ENCODE results near the gene CTXND2. TPM values are rescaled to one million over a fixed set of nuclear protein-coding genes. Genes with fewer than 3 reads are reported as not detected.
A peak's percentile ranks its signal among the peaks of the same experiment; 100 is the strongest.
"Not testable (repeated sequence)": the region's sequence is repeated elsewhere in the genome, so short reads cannot be mapped to it uniquely, and the experiment has no call there.

CTXND2 gene
- total and polyA plus RNA-seq, 3 experiments from 2014 or later = not detected

DNA sequence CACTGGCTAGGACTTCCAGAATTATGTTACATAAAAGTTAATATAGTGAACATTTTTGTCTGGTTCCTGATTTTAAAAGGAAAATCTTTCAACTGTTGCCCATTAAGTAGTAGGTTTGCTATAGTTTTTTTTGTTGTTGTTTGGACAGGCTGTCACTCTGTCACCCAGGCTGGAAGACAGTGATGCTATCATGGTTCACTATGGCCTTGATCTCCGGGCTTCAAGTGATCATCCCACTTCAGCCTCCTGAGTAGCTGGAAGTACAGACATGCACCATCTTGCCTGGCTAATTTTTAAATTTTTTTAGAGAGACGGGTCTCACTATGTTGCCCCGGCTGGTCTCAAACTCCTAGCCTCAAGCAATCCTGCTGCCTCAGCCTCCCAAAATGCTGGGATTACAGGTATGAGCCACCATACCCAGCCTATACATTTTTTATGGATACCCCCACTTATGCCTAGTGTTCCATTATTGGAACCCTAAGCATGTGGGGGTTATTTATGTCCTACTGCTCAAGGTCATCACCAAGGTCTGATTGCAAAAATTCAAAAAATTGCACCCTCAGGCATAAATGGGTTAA, 6.5 kb downstream of the CTXND2 start:
- Mint-ChIP-seq H3K27ac (no peak overlapping the region), H3K4me3 (no peak overlapping the region), H3K27me3 (peaks cover 3 to 9% of the 10 kb centered on the region in 2 donors), H3K4me1 (peaks cover 13 to 20% (median 18%) of the 10 kb centered on the region in 3 donors), H3K36me3 (peaks cover 0 to 3% (median 0%) of the 10 kb centered on the region in 3 donors), H3K9me3 (no peaks in the 10 kb centered on the region)
- Histone ChIP-seq H3K4me3 (ENCODE audit: low read length) (no peak overlapping the region), H3K4me1 (ENCODE audit: insufficient read depth, low read length) (peaks cover 15% of the 10 kb centered on the region), H3K36me3 (ENCODE audit: insufficient read depth, low read length) (no peaks in the 10 kb centered on the region), H3K27ac (ENCODE audit: low read depth, low read length) (no peak overlapping the region), H3K9me3 (ENCODE audit: low read length) (no peaks in the 10 kb centered on the region), H3K27me3 (ENCODE audit: insufficient read depth, low read length, poor library complexity, severe bottlenecking) (peaks cover 5% of the 10 kb centered on the region)
- DNase-seq = no peak
- ChIA-PET POLR2A (no interaction called here), CTCF (no interaction called here)

GRCh38 chr1:150895618-150896017, 8.7 kb downstream of the CTXND2 start:
- POLR2A ChIA-PET = no interaction called here
- CTCF ChIA-PET = no interaction called here

DNA sequence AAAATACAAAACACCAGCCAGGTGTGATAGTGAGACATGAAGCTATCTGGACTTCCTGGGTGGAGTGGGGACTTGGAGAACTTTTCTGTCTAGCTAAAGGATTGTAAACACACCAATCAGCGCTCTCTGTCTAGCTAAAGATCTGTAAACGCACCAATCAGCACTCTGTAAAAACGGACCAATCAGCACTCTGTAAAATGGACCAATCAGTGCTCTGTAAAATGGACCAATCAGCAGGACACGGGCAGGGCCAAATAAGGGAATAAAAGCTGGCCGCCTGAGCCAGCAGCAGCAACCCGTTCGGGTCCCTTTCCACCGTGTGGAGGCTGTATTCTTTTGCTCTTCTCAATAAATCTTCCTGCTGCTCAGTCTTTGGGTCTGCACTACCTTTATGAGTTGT, 12.9 kb downstream of the CTXND2 start:
- H3K9me3 Mint-ChIP-seq; DNase-seq; H3K4me1 Mint-ChIP-seq; H3K27me3 ChIP-seq (ENCODE audit: insufficient read depth, low read length, poor library complexity, severe bottlenecking); H3K27ac ChIP-seq (ENCODE audit: low read depth, low read length); H3K4me3 ChIP-seq (ENCODE audit: low read length); H3K4me1 ChIP-seq (ENCODE audit: insufficient read depth, low read length); H3K27ac Mint-ChIP-seq; H3K27me3 Mint-ChIP-seq; H3K36me3 Mint-ChIP-seq; H3K36me3 ChIP-seq (ENCODE audit: insufficient read depth, low read length); CTCF ChIA-PET; H3K4me3 Mint-ChIP-seq; POLR2A ChIA-PET; H3K9me3 ChIP-seq (ENCODE audit: low read length): not testable (repeated sequence)

More at GRCh38 chr1:150895618-150896017, 8.7 kb downstream of the CTXND2 start:
- Mint-ChIP-seq H3K27ac (peak overlapping the region in 1 of 8 donors; percentile 11), H3K27me3 (peaks cover 3 to 9% of the 10 kb centered on the region in 2 donors), H3K36me3 (no peaks in the 10 kb centered on the region), H3K4me3 (no peak overlapping the region), H3K4me1 (peaks cover 3 to 7% (median 5%) of the 10 kb centered on the region in 3 donors), H3K9me3 (no peaks in the 10 kb centered on the region)
- Histone ChIP-seq H3K27me3 (ENCODE audit: insufficient read depth, low read length, poor library complexity, severe bottlenecking) (peaks cover 5% of the 10 kb centered on the region), H3K9me3 (ENCODE audit: low read length) (no peaks in the 10 kb centered on the region), H3K4me1 (ENCODE audit: insufficient read depth, low read length) (peaks cover 4% of the 10 kb centered on the region), H3K4me3 (ENCODE audit: low read length) (no peak overlapping the region), H3K27ac (ENCODE audit: low read depth, low read length) (no peak overlapping the region), H3K36me3 (ENCODE audit: insufficient read depth, low read length) (no peaks in the 10 kb centered on the region)
- DNase-seq = no peak

DNA sequence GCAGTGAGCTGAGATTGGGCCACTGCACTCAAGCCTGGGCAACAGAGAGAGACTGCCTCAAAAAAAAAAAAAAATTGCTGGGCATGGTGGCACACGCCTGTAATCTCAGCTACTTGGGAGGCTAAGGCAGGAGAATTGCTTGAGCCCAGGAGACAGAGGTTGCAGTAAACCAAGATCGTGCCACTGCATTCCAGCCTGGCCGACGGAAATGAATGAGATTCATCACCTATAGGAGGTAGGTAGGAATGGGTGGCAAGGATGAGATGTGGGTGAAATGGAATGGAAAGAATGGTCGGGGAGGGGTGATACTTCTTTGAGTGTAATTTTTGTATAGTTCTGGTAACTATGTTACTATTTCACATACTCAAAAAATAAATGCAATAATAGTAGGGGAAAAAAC, 15.4 kb downstream of the CTXND2 start:
- no peaks in the 10 kb centered on the region for H3K9me3 ChIP-seq (ENCODE audit: low read length)
- no peaks in the 10 kb centered on the region for H3K4me1 ChIP-seq (ENCODE audit: insufficient read depth, low read length)
- Mint-ChIP-seq H3K4me3 (no peak overlapping the region), H3K27ac (no peak overlapping the region), H3K27me3 (no peaks in the 10 kb centered on the region), H3K4me1 (no peaks in the 10 kb centered on the region), H3K9me3 (no peaks in the 10 kb centered on the region), H3K36me3 (no peaks in the 10 kb centered on the region)
- no peaks in the 10 kb centered on the region for H3K27me3 ChIP-seq (ENCODE audit: insufficient read depth, low read length, poor library complexity, severe bottlenecking)
- DNase-seq = no peak
- ChIA-PET POLR2A (no interaction called here), CTCF (no interaction called here)
- H3K4me3 ChIP-seq (ENCODE audit: low read length) = no peak overlapping the region
- no peak overlapping the region for H3K27ac ChIP-seq (ENCODE audit: low read depth, low read length)
- H3K36me3 ChIP-seq (ENCODE audit: insufficient read depth, low read length) = no peaks in the 10 kb centered on the region

GRCh38 chr1:150902751-150903150, 15.8 kb downstream of the CTXND2 start:
- Histone ChIP-seq H3K4me1 (ENCODE audit: insufficient read depth, low read length) (no peaks in the 10 kb centered on the region), H3K27ac (ENCODE audit: low read depth, low read length) (no peak overlapping the region), H3K9me3 (ENCODE audit: low read length) (no peaks in the 10 kb centered on the region), H3K36me3 (ENCODE audit: insufficient read depth, low read length) (no peaks in the 10 kb centered on the region), H3K4me3 (ENCODE audit: low read length) (no peak overlapping the region), H3K27me3 (ENCODE audit: insufficient read depth, low read length, poor library complexity, severe bottlenecking) (no peaks in the 10 kb centered on the region)
- Mint-ChIP-seq H3K4me1 (no peaks in the 10 kb centered on the region), H3K27ac (no peak overlapping the region), H3K36me3 (no peaks in the 10 kb centered on the region), H3K9me3 (no peaks in the 10 kb centered on the region), H3K27me3 (no peaks in the 10 kb centered on the region), H3K4me3 (no peak overlapping the region)
- DNase-seq = no peak
- CTCF ChIA-PET = no interaction called here
- POLR2A ChIA-PET = no interaction called here

DNA sequence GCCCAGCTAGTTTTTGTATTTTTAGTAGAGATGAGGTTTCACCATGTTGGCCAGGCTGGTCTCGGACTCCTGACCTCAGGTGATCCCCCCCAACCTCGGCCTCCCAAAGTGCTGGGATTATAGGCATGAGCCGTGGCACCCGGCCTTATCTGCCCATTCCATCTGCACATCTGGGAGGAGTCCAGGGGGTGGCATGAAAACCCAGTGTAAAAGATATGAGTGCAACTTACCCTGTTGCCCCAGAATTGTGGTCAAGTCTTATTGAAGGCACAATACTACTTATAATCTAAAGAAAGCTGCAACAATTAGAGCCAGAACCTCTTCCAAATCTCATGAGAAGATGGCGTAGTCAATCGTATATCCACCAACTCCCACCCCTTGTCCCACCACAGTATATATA, 18.4 kb downstream of the CTXND2 start:
- CTCF ChIA-PET = no interaction called here
- Mint-ChIP-seq H3K4me1 (no peaks in the 10 kb centered on the region), H3K36me3 (no peaks in the 10 kb centered on the region), H3K4me3 (no peak overlapping the region), H3K27me3 (no peaks in the 10 kb centered on the region), H3K9me3 (no peaks in the 10 kb centered on the region), H3K27ac (no peak overlapping the region)
- POLR2A ChIA-PET = no interaction called here
- H3K9me3 ChIP-seq (ENCODE audit: low read length) = no peaks in the 10 kb centered on the region
- H3K27ac ChIP-seq (ENCODE audit: low read depth, low read length) = no peak overlapping the region
- no peak for DNase-seq
- H3K4me3 ChIP-seq (ENCODE audit: low read length) = no peak overlapping the region
- no peaks in the 10 kb centered on the region for H3K36me3 ChIP-seq (ENCODE audit: insufficient read depth, low read length)
- no peaks in the 10 kb centered on the region for H3K4me1 ChIP-seq (ENCODE audit: insufficient read depth, low read length)
- no peaks in the 10 kb centered on the region for H3K27me3 ChIP-seq (ENCODE audit: insufficient read depth, low read length, poor library complexity, severe bottlenecking)

DNA sequence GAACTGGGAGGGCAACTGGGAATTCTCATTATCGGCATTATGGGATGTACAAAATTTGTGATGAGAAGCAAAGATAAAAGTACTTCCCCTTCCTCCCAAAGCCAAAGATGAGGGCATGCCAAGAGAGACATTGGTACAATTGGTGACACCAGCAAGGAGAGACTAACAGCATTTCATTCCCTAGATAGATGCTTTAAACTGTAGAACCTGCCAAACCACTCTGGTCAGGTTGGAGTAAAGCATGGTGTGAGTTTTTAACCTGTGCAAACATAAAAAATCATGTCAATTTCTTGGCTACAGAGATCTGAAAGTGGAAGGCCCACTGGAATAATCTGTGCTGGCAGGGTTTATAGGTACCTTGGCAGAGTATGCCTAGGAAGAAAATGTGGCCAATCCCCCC, 19.4 kb downstream of the CTXND2 start:
- ChIA-PET CTCF (no interaction called here), POLR2A (no interaction called here)
- Histone ChIP-seq H3K27ac (ENCODE audit: low read depth, low read length) (no peak overlapping the region), H3K9me3 (ENCODE audit: low read length) (no peaks in the 10 kb centered on the region), H3K36me3 (ENCODE audit: insufficient read depth, low read length) (no peaks in the 10 kb centered on the region), H3K27me3 (ENCODE audit: insufficient read depth, low read length, poor library complexity, severe bottlenecking) (no peaks in the 10 kb centered on the region), H3K4me3 (ENCODE audit: low read length) (no peak overlapping the region), H3K4me1 (ENCODE audit: insufficient read depth, low read length) (no peaks in the 10 kb centered on the region)
- Mint-ChIP-seq H3K4me3 (peak overlapping the region in 1 of 7 donors; percentile 3), H3K4me1 (no peaks in the 10 kb centered on the region), H3K9me3 (no peaks in the 10 kb centered on the region), H3K36me3 (no peaks in the 10 kb centered on the region), H3K27me3 (no peaks in the 10 kb centered on the region), H3K27ac (peak overlapping the region in 1 of 8 donors; percentile 43)
- DNase-seq = no peak

GRCh38 chr1:150906813-150907212, 19.9 kb downstream of the CTXND2 start:
- no peaks in the 10 kb centered on the region for H3K9me3 ChIP-seq (ENCODE audit: low read length)
- DNase-seq = no peak
- Mint-ChIP-seq H3K4me3 (no peak overlapping the region), H3K27ac (peak overlapping the region in 1 of 8 donors; percentile 43), H3K27me3 (no peaks in the 10 kb centered on the region), H3K4me1 (no peaks in the 10 kb centered on the region), H3K36me3 (no peaks in the 10 kb centered on the region), H3K9me3 (no peaks in the 10 kb centered on the region)
- no peaks in the 10 kb centered on the region for H3K27me3 ChIP-seq (ENCODE audit: insufficient read depth, low read length, poor library complexity, severe bottlenecking)
- POLR2A ChIA-PET = interaction anchor here (0.6 to 0.7 kb wide), 2 partner anchors 18 to 453 kb away, joined by 6 to 9 read pairs; no protein-coding TSS in a partner anchor
- no peak overlapping the region for H3K4me3 ChIP-seq (ENCODE audit: low read length)
- no peaks in the 10 kb centered on the region for H3K4me1 ChIP-seq (ENCODE audit: insufficient read depth, low read length)
- CTCF ChIA-PET = interaction anchor here (1.2 kb wide), 1 partner anchor 16 kb away, joined by 5 read pairs; no protein-coding TSS in a partner anchor
- no peaks in the 10 kb centered on the region for H3K36me3 ChIP-seq (ENCODE audit: insufficient read depth, low read length)
- H3K27ac ChIP-seq (ENCODE audit: low read depth, low read length) = no peak overlapping the region
